ENCODE measurements around the gene ENSA.
"Not testable (repeated sequence)": the region's sequence is repeated elsewhere in the genome, so short reads cannot be mapped to it uniquely, and the experiment has no call there.

ENSA gene

GRCh38 chr1:150609732-150610131 is 19.7 kb downstream of the ENSA start:
- ATAC-seq (no peak), DNase-seq (ENCODE audit: low spot score in 2 of 2) (no peak)
- peak overlapping the region; percentile 93 for H3K27ac Mint-ChIP-seq
- peaks cover 41% of the 10 kb centered on the region for H3K36me3 Mint-ChIP-seq
- no peaks in the 10 kb centered on the region for H3K9me3 Mint-ChIP-seq
- peaks cover 49% of the 10 kb centered on the region for H3K4me1 Mint-ChIP-seq
- no peak overlapping the region for H3K4me3 Mint-ChIP-seq

DNA sequence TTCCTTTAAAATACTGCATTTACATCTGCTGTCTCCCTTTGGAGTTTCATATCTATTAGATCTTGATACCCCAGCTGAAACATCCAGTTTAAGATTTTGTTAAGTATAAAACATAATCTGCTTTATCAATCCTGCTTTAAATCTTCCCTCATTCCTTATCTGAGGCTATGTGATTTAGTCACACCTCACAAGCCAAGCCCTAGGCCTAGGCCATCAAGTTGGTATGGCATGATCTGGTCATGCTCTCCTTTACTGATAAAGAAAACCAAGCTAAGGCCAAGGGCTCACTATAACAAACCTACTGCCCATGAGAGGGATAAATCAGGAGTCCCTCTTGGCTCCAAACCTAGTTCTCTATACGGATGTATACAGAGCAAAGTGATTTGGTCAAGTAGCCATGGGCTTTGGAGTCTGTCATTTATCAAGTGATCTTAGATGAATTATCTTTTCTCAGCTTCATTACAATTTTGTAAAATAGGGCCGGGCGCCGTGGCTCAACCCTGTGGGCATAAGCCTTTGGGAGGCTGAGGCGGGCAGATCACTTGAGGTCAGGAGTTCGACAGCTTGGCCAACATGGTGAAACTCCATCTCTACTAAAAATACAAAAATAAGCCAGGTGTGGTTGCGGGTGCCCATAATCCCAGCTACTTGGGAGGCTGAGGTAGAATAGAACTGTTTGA is 22.8 kb downstream of the ENSA start:
- Mint-ChIP-seq H3K36me3 (peaks cover 39% of the 10 kb centered on the region), H3K9me3 (no peaks in the 10 kb centered on the region), H3K4me3 (no peak overlapping the region), H3K4me1 (peaks cover 38% of the 10 kb centered on the region), H3K27ac (peak overlapping the region; percentile 80)
- DNase-seq (ENCODE audit: low spot score in 2 of 2) (no peak), ATAC-seq (no peak)

GRCh38 chr1:150605451-150605731 is 24.0 kb downstream of the ENSA start:
- not testable (repeated sequence) for DNase-seq (ENCODE audit: low spot score in 2 of 2); H3K9me3 Mint-ChIP-seq; ATAC-seq
- Mint-ChIP-seq H3K36me3 (peaks cover 36% of the 10 kb centered on the region), H3K4me1 (peaks cover 31% of the 10 kb centered on the region), H3K27ac (peak overlapping the region; percentile 93), H3K4me3 (peak overlapping the region; percentile 38)

GRCh38 chr1:150604226-150604588 is 25.2 kb downstream of the ENSA start:
- no peak for ATAC-seq
- no peaks in the 10 kb centered on the region for H3K9me3 Mint-ChIP-seq
- peak overlapping the region; percentile 93 for H3K27ac Mint-ChIP-seq
- peaks cover 25% of the 10 kb centered on the region for H3K4me1 Mint-ChIP-seq
- H3K4me3 Mint-ChIP-seq = peak overlapping the region; percentile 38
- no peak for DNase-seq (ENCODE audit: low spot score in 2 of 2)
- peaks cover 45% of the 10 kb centered on the region for H3K36me3 Mint-ChIP-seq

DNA sequence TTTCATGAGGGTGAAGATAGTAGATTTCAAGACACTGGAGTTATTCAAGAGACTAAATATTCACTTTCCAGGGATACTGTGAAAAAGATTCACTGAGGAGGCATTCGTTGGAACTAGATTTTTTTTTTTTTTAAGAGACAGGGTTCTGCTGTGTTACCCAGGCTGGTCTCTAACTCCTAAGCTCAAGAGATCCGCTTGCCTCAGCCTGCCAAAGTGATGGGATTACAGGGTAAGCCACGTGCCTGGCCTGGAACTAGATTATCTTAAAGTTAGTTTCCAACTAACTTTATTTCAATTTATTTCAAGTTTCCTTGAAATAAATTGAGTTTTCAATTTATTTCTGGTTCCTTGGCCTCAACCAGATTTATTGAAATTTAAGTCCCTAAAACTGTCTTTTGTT is 25.7 kb downstream of the ENSA start:
- peak overlapping the region; percentile 93 for H3K27ac Mint-ChIP-seq
- no peaks in the 10 kb centered on the region for H3K9me3 Mint-ChIP-seq
- peaks cover 25% of the 10 kb centered on the region for H3K4me1 Mint-ChIP-seq
- peaks cover 40% of the 10 kb centered on the region for H3K36me3 Mint-ChIP-seq
- no peak for ATAC-seq
- no peak for DNase-seq (ENCODE audit: low spot score in 2 of 2)
- H3K4me3 Mint-ChIP-seq = no peak overlapping the region

DNA sequence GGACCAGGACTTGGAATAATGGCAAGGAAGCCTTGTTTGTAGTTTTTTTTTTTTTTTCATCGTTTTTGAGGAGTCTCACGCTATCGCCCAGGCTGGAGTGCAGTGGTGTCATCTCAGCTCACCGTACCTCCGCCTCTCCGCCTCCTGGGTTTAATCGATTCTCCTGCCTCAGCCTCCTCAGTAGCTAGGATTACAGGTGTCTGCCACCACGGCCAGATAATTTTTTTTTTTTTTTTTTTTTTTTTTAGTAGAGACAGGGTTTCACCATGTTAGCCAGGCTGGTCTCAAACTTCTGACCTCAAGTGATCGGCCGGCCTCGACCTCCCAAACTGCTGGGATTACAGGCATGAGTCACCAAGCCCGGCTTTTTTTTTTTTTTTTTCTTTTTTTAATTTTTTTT is 27.0 kb downstream of the ENSA start:
- not testable (repeated sequence) for ATAC-seq; H3K27ac Mint-ChIP-seq; DNase-seq (ENCODE audit: low spot score in 2 of 2); H3K9me3 Mint-ChIP-seq; H3K4me3 Mint-ChIP-seq
- H3K36me3 Mint-ChIP-seq = peaks cover 40% of the 10 kb centered on the region
- H3K4me1 Mint-ChIP-seq = peaks cover 26% of the 10 kb centered on the region

DNA sequence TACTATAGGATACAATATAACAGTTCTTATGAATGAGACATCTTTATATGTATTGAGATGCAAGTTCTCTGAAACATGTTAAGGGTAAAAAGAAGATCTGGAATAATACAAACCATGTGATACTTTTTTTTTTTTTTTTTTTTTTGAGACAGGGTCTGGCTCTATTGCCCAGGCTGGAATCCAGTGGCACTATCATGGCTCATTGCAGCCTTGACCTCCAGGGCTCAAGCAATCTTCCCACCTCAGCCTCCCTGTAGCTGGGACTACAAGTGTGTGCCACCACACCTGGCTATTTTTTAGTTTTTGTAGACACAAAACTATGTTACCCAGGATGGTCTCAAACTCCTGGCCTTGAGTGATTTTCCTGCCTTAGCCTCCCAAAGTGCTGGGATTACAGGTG is 27.9 kb downstream of the ENSA start:
- Mint-ChIP-seq H3K4me3 (no peak overlapping the region), H3K9me3 (no peaks in the 10 kb centered on the region), H3K27ac (no peak overlapping the region)

GRCh38 chr1:150598346-150598745 is 31.1 kb downstream of the ENSA start:
- H3K27ac Mint-ChIP-seq; H3K4me3 Mint-ChIP-seq; DNase-seq (ENCODE audit: low spot score in 2 of 2); H3K9me3 Mint-ChIP-seq; ATAC-seq: not testable (repeated sequence)
- peaks cover 32% of the 10 kb centered on the region for H3K4me1 Mint-ChIP-seq
- peaks cover 34% of the 10 kb centered on the region for H3K36me3 Mint-ChIP-seq

More for the DNA sequence above, 27.9 kb downstream of the ENSA start:
- DNase-seq (ENCODE audit: low spot score in 2 of 2) (no peak), ATAC-seq (no peak)
- H3K36me3 Mint-ChIP-seq = peaks cover 39% of the 10 kb centered on the region
- H3K4me1 Mint-ChIP-seq = peaks cover 32% of the 10 kb centered on the region

GRCh38 chr1:150596976-150597375 is 32.4 kb downstream of the ENSA start:
- DNase-seq (ENCODE audit: low spot score in 2 of 2) (no peak), ATAC-seq (no peak)
- Mint-ChIP-seq H3K4me1 (peaks cover 32% of the 10 kb centered on the region), H3K9me3 (no peaks in the 10 kb centered on the region), H3K4me3 (peak overlapping the region; percentile 2), H3K27ac (peak overlapping the region; percentile 60), H3K36me3 (peaks cover 34% of the 10 kb centered on the region)

- DNase-seq (ENCODE audit: low spot score in 2 of 2) (no peak), ATAC-seq (peak; percentile 53)
- Mint-ChIP-seq H3K4me1 (peaks cover 32% of the 10 kb centered on the region), H3K27ac (peak overlapping the region; percentile 60), H3K4me3 (peak overlapping the region; percentile 2), H3K9me3 (no peaks in the 10 kb centered on the region), H3K36me3 (peaks cover 31% of the 10 kb centered on the region)
Measured at GRCh38 chr1:150596095-150596892, 33.1 kb downstream of the ENSA start.

DNA sequence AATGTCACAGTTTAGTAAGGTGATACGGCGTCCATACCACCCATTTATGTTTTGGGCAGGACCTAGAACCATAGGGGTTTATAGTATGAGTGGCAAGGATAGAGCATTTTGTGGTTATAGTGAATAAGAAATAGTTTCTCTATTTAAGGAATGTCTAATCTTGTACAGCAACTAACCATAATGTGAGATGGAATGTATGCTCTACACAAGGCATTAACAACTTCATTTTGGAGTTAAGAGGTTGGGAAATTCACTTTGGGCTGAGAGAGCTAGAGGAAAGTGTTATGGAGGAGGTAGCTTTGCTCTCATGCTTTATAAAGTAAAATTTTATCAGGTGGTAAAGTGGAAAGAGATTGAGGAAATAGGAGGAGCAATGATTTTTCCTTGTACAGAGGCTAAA is 47.0 kb downstream of the ENSA start:
- H3K27ac Mint-ChIP-seq = no peak overlapping the region
- H3K36me3 Mint-ChIP-seq = peaks cover 36% of the 10 kb centered on the region
- no peaks in the 10 kb centered on the region for H3K9me3 Mint-ChIP-seq
- H3K4me3 Mint-ChIP-seq = no peak overlapping the region
- H3K4me1 Mint-ChIP-seq = peaks cover 10% of the 10 kb centered on the region
- no peak for ATAC-seq
- DNase-seq (ENCODE audit: low spot score in 2 of 2) = no peak

- Mint-ChIP-seq H3K36me3 (peaks cover 40% of the 10 kb centered on the region), H3K4me1 (peaks cover 10% of the 10 kb centered on the region)
- not testable (repeated sequence) for ATAC-seq; DNase-seq (ENCODE audit: low spot score in 2 of 2); H3K27ac Mint-ChIP-seq; H3K9me3 Mint-ChIP-seq; H3K4me3 Mint-ChIP-seq
Measured at GRCh38 chr1:150581962-150582361, 47.5 kb downstream of the ENSA start.

GRCh38 chr1:150581437-150581836 is 48.0 kb downstream of the ENSA start:
- H3K27ac Mint-ChIP-seq; H3K9me3 Mint-ChIP-seq; H3K4me3 Mint-ChIP-seq; ATAC-seq; DNase-seq (ENCODE audit: low spot score in 2 of 2): not testable (repeated sequence)
- peaks cover 46% of the 10 kb centered on the region for H3K36me3 Mint-ChIP-seq
- peaks cover 10% of the 10 kb centered on the region for H3K4me1 Mint-ChIP-seq

DNA sequence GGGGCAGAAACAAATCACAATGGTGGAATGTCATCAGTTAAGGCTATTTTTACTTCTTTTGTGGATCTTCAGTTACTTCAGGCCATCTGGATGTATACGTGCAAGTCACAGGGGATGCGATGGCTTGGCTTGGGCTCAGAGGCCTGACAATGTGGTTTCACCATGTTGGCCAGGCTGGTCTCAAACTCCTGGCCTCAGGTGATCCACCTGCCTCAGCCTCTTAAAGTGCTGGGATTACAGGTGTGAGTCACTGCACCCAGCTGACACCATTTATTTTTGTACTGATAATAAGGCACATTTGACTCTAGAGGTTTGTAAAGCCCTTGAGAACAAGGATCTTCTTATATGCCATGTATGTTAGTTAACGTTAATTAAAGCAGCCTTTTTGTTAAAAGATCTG is 48.4 kb downstream of the ENSA start:
- Mint-ChIP-seq H3K36me3 (peaks cover 50% of the 10 kb centered on the region), H3K27ac (peak overlapping the region; percentile 98)
- not testable (repeated sequence) for ATAC-seq

DNA sequence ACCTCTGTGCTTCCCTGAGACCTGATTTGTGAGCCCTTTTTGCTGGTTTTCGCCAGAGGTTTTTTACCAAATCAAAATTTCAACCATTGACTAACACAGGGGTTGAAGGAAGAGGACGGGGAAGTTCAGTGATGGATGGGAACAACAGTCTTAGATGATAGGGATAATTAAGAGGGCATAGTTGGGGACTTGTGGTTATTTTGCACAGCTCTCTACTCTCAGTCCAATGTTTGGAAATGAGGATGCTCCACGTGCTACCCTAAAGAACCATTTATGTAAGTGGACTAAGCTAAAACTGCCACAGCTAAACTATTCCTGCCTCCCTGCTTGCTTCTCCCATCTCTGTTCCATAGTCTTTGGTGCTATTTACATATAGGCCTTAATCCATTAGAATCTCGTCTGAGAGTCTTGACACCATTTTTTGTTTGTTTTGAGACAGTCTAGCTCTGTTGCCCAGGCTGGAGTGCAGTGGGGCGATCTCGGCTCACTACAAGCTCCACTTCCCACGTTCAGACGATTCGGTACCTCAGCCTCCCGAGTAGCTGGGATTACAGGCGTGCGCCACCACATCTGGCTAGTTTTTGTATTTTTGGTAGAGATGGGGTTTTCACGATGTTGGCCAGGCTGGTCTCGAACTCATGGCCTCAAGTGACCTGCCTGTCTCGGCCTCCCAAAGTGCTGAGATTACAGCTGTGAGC is 49.3 kb downstream of the ENSA start:
- Mint-ChIP-seq H3K27ac (peak overlapping the region; percentile 98), H3K4me3 (peak overlapping the region; percentile 88), H3K4me1 (peaks cover 22% of the 10 kb centered on the region), H3K9me3 (no peaks in the 10 kb centered on the region), H3K36me3 (peaks cover 59% of the 10 kb centered on the region)
- ATAC-seq (no peak), DNase-seq (ENCODE audit: low spot score in 2 of 2) (peak in 1 of 2 donors; percentile 54)

More for the DNA sequence above, 48.4 kb downstream of the ENSA start:
- H3K9me3 Mint-ChIP-seq; DNase-seq (ENCODE audit: low spot score in 2 of 2): not testable (repeated sequence)
- H3K4me1 Mint-ChIP-seq = peaks cover 13% of the 10 kb centered on the region
- peak overlapping the region; percentile 88 for H3K4me3 Mint-ChIP-seq
